Glutamatergic neuron (in vitro differentiated cells): Measurements from ENCODE around the gene CAT. TPM values are rescaled to one million over a fixed set of nuclear protein-coding genes. Genes with fewer than 3 reads are reported as not detected.

Experiments used
- DNase-seq: peaks from one replicate; pipeline ENCODE4 v3.0.0; 2022
- H3K27ac Mint-ChIP-seq: one replicate; pipeline ENCODE4 v1.8.0; 2020; ENCODE audit warnings: mild to moderate bottlenecking, mixed read lengths, inconsistent platforms; ENCODE audit not compliant: unreplicated experiment
- H3K27me3 Mint-ChIP-seq: one replicate; pipeline ENCODE4 v1.8.0; 2020; ENCODE audit warnings: mild to moderate bottlenecking, moderate library complexity, mixed read lengths, inconsistent platforms; ENCODE audit not compliant: unreplicated experiment
- H3K36me3 Mint-ChIP-seq: one replicate; pipeline ENCODE4 v1.8.0; 2020; ENCODE audit warnings: mild to moderate bottlenecking, mixed read lengths, inconsistent platforms; ENCODE audit not compliant: unreplicated experiment
- H3K4me1 Mint-ChIP-seq: one replicate; pipeline ENCODE4 v1.8.0; 2020; ENCODE audit warnings: mild to moderate bottlenecking, low read depth, mixed read lengths, inconsistent platforms; ENCODE audit not compliant: unreplicated experiment
- H3K4me3 Mint-ChIP-seq: one replicate; pipeline ENCODE4 v1.8.0; 2020; ENCODE audit warnings: mild to moderate bottlenecking, mixed read lengths, inconsistent platforms; ENCODE audit not compliant: unreplicated experiment
- H3K9me3 Mint-ChIP-seq: one replicate; pipeline ENCODE4 v1.8.0; 2020; ENCODE audit warnings: mild to moderate bottlenecking, moderate library complexity, mixed read lengths, inconsistent platforms; ENCODE audit not compliant: unreplicated experiment
- total RNA-seq: library from RNA; stranded (reverse); fragmentation: NEBNext Ultra II Directional; extraction: Animal tissue kit (Norgen Biotek cat#: 25700); gene quantifications from one replicate; pipeline ENCODE4 v1.2.1, GENCODE V29; 2021; ENCODE audit not compliant: unreplicated experiment
- TF ChIP-seq, protein P1 (sequence below): fragments of 200-600 bp; sonication (generic); IDR thresholded peaks from one replicate; pipeline ENCODE4 v1.5.0; 2021; ENCODE audit not compliant: partially characterized antibody, unreplicated experiment

The CAT gene
- total RNA-seq, 1 donor from 2014 or later = 22.9 TPM

DNA sequence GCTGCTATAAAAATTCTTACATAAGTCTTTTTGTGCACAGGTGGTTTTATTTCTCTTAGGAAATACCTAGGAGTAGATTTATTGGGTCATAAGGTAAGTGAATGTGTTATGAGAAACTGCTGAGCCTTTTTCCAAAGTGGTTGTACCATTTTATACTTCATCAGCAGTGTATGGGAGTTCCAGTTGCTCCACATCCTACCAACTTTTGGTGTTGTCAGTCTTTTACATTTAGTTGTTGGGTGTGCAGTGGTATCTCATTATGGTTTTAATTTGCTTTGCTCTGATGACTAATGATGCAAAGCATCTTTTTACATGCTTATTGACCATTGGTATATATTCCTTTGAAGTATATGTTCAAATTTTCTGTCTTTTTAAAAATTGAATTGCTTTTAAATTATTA lies 3.1 kb downstream of the CAT start:
- no peak overlapping the region for H3K27ac Mint-ChIP-seq
- H3K4me1 Mint-ChIP-seq = peaks cover 8% of the 10 kb centered on the region
- TF ChIP-seq, protein P1, sequence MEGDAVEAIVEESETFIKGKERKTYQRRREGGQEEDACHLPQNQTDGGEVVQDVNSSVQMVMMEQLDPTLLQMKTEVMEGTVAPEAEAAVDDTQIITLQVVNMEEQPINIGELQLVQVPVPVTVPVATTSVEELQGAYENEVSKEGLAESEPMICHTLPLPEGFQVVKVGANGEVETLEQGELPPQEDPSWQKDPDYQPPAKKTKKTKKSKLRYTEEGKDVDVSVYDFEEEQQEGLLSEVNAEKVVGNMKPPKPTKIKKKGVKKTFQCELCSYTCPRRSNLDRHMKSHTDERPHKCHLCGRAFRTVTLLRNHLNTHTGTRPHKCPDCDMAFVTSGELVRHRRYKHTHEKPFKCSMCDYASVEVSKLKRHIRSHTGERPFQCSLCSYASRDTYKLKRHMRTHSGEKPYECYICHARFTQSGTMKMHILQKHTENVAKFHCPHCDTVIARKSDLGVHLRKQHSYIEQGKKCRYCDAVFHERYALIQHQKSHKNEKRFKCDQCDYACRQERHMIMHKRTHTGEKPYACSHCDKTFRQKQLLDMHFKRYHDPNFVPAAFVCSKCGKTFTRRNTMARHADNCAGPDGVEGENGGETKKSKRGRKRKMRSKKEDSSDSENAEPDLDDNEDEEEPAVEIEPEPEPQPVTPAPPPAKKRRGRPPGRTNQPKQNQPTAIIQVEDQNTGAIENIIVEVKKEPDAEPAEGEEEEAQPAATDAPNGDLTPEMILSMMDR = no peak
- H3K9me3 Mint-ChIP-seq = peaks cover 2% of the 10 kb centered on the region
- no peak for DNase-seq
- no peaks in the 10 kb centered on the region for H3K36me3 Mint-ChIP-seq
- H3K4me3 Mint-ChIP-seq = no peak overlapping the region
- peaks cover 3% of the 10 kb centered on the region for H3K27me3 Mint-ChIP-seq

DNA sequence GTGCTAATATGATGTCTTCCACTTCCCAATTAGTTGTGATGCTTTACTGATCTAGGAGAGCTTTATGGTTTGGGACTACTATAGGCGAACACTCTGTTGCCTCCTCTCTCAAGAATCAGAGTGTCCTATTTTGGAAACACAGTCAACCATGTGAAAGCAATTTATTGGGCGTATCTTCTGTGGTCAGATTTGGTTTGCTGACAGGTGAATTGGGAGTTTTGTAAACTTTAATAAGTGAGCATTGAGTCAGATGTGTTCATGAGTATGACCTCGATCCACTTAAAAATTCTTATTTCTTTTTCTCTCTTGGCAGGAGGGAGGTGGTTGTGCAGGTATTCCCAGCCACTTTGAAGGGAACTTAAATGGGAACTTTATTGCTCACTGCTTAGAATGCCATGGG lies 4.4 kb downstream of the CAT start:
- H3K27me3 Mint-ChIP-seq = peaks cover 3% of the 10 kb centered on the region
- no peak overlapping the region for H3K4me3 Mint-ChIP-seq
- no peak overlapping the region for H3K27ac Mint-ChIP-seq
- TF ChIP-seq, protein P1 = no peak
- no peaks in the 10 kb centered on the region for H3K36me3 Mint-ChIP-seq
- DNase-seq = no peak
- peaks cover 8% of the 10 kb centered on the region for H3K4me1 Mint-ChIP-seq
- H3K9me3 Mint-ChIP-seq = peaks cover 2% of the 10 kb centered on the region

DNA sequence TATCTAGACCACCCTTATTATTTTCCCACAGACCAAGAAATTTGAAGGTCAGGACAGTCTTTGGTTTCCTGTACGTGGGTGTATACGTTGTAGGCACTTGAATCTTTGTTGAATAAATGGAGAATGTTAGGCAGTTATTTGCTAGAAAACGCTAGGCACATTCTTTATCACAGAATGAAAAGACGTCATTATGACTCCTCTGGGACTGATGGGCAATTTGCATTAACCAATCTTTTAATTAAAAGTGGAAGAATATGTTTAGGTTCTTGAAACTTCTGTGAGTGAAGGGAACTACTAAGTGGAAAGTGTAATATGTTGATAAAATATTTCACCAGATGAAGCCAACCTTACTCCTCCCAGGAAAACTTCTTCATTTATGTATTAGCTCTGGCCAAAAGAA lies 5.7 kb downstream of the CAT start:
- DNase-seq = no peak
- H3K27me3 Mint-ChIP-seq = peaks cover 2% of the 10 kb centered on the region
- no peak overlapping the region for H3K27ac Mint-ChIP-seq
- H3K36me3 Mint-ChIP-seq = no peaks in the 10 kb centered on the region
- no peaks in the 10 kb centered on the region for H3K9me3 Mint-ChIP-seq
- H3K4me3 Mint-ChIP-seq = no peak overlapping the region
- H3K4me1 Mint-ChIP-seq = peaks cover 16% of the 10 kb centered on the region
- TF ChIP-seq, protein P1 = no peak

DNA sequence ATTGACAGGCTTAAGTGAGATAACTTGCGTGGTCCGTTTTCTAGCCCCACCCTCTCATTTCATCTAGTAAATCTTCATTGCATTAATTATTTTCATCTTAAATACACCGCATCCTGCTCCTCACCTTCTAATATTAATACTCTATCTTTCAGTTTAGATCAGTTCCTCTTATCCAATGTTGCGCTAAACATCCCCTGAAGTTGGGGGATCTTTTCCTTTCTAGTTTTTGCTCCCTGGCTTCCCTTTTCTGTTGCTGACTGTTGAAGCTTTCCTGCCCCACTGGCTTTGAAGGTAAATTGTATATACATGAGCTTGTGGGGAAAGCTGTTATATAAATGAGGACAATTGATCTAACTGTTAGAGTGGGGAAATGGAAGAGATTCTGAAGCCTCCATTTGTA lies 7.2 kb downstream of the CAT start:
- Mint-ChIP-seq H3K27ac (no peak overlapping the region), H3K27me3 (no peaks in the 10 kb centered on the region), H3K4me3 (no peak overlapping the region)

DNA sequence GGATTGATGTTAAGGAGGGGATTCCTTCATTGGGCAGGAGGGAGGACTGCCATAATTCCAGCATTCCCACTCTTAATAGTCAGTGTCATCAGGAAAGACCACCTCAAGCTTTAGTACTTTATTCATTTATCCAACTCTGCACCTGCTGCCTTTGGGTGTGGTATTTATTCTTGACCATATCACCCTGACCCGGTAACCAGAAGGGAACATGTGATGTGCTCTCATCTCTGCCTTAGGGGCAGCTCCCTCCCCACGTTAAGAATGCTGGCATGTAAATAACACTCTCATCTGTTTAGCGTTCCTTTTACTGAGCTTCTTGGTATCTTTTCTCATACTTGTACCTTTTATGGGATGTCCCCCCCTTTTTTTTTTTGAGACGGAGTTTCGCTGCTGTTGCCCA lies 7.7 kb downstream of the CAT start:
- H3K27ac Mint-ChIP-seq = no peak overlapping the region
- no peaks in the 10 kb centered on the region for H3K36me3 Mint-ChIP-seq
- TF ChIP-seq, protein P1 = no peak
- H3K4me3 Mint-ChIP-seq = no peak overlapping the region
- no peak for DNase-seq
- H3K4me1 Mint-ChIP-seq = peaks cover 8% of the 10 kb centered on the region
- no peaks in the 10 kb centered on the region for H3K27me3 Mint-ChIP-seq
- H3K9me3 Mint-ChIP-seq = no peaks in the 10 kb centered on the region

More for the DNA sequence above, 7.2 kb downstream of the CAT start:
- Mint-ChIP-seq H3K4me1 (peaks cover 8% of the 10 kb centered on the region), H3K9me3 (no peaks in the 10 kb centered on the region), H3K36me3 (no peaks in the 10 kb centered on the region)
- TF ChIP-seq, protein P1 = no peak
- DNase-seq = no peak
